ENCODE measurements around the gene B3GALNT2.

B3GALNT2 gene

DNA sequence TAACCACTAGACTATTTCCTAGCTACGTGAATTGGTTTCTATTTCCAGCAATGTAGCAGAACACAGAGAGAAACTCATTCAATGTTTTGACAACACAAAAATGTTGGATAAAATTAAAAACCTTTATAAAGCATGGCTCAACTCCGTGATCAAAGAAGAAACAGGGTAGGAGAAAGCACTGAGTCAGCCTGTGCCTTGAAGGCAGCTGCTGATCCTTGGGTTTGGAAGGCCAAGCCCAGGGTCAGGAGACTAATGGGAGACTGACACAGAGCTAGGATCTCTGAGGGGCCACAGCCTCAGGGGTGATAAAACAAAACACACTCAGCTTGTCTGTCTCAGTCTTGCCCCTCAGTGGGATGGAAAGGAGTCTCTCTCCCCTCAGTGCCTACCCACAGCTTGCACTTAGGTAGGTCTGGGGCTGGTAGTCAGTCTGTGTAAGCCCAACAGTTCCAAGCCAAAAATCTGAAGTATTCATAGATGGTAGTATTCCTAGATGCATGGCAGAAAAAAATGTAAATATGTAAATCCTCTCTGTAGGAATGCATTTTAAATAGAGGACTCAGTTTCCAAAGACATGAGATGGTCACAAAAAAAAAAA, 53.3 kb downstream of the B3GALNT2 start:
- DNase-seq, result no peak

DNA sequence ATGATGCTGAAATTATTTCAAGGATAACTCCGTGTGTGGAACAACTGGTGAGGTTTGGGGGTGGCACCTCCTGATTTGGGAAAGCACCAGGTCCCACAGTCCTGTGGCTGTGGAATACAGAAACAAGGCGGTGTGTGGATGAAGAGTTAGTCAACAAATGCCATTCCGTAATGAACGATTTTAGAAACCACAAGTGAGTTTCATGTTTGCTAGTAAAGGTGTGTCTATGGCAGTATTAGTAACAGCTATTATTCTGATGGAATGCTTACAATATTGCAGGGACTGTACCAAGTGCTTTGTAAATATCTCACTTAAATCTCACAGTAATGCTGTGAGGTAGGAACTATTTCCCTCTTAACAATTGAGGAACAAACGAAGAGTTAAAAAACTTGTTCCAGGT, 53.8 kb downstream of the B3GALNT2 start:
- no peak for DNase-seq

DNA sequence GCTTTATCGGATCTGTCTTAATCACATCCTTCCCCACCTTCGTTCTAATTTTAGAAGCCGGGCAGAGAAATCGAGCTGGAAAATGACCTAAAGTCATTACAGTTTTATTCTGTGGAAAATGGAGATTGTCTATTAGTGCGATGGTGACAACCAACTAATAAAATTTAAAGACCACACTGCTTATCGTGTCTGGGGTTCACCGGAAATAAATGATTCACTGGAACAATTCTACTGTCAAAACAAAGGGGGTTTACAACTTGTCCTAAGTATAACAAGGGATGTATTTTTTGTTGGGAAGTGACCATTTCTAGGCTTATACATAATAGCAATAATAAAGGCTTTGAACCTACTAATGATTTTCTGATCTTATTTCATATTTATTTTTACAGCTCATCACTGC, 55.6 kb downstream of the B3GALNT2 start:
- no peak for DNase-seq

DNA sequence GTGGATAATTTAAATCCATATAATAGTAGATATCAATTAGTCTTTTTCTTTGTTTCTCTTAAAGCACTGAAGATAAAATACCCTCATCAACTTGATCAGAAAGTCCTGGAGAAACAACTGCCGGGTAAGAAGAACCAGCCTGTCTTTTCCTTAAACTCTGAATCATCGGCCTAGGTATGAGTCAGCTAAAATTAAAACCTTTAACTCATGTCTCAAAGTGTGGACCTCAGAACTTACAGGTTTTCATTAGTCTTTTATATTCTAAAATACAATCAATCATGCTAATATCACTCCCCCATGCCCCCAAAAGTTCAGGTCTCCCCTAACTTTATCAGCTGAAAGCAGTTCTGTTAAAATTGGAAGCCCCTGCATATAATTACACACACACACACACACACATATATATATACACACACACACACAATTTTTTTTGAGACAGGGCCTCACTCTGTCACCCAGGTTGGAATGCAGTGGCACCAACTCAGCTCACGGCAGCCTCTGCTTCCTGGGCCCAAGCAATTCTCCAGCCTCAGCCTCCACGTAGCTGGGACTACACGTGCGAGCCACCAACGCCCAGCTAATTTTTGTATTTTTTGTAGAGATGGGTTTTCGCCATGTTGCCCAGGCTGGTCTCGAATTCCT, 61.3 kb downstream of the B3GALNT2 start:
- DNase-seq, result no peak

DNA sequence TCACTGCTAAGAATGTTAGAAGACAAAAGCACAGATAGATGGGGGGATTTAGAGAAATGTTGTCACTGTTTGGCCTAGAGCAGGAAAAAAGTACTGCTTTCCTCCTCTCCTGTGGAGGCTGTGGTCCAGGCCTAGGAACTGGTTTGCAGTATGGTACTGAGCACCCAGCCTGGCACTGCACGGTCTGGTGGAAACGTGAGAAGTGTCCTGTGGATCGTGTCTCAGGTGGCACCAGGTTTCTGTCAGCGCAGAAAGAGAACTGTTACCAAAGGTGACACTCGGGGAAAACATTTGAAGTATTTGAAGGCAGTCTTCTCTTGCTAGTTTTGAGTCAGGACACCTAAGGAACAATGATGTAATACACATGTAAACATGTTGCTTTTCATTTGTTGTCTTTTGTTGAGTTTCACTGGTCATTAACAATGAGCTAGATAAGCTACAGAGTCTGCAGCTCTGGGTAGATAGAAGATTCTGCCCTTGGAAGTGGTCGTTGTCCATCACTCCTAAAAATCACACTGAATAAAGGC, 63.0 kb downstream of the B3GALNT2 start:
- no peak for DNase-seq

DNA sequence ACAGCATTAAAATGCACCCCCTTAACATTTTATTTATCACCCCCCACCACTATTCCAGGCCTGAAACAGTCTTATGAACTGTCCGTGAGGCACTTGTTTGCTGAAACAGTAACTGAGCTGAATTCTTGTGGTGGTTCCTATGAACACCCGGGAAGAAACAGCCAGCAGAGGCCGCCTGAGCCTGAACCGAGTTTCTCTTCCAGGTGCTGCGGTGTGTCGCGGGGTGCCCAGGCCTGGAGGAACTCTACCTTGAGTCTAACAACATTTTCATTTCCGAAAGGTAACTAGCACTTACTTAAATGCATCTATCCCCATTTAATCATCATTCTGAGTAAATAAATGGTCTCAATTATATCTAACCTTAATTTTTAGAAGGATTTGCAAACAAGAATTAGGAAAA, 70.3 kb downstream of the B3GALNT2 start:
- no peak for DNase-seq

DNA sequence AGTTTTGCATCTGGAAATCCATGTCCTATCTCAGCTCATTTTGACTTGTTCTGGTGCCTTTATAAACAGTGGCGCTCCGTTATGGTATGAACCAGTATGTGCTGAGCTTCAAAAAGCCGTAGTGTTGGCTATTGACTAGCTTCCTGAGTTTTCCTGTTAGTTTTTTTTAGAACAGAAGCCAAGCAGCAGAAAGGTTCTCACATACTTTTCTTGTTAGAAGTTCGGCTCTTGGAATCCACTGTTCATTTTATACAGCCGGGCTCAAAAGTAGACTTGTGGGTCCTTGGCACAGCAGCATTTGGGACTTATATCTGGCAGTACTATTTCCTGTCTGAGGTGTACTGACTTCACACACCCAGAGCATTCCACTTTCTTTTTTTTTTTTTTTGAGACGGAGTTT, 73.3 kb downstream of the B3GALNT2 start:
- DNase-seq, result no peak

DNA sequence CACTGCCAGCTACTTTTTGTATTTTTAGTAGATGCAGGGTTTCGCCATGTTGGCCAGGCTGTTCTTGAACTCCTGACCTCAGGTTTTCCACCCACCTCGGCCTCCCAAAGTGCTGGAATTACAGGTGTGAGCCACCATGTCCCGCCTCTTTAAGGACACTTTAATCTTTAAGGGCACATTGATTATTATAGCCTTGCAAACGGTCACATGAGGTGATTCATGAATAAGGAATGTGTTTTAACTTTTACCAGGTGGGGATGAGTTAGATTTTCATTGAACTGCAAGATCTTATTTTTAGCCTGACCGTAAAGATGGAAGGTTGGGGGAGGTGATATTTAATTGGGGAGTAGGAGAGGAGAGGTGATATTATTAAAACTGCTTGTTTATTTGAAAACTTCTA, 75.1 kb downstream of the B3GALNT2 start:
- DNase-seq, result no peak

DNA sequence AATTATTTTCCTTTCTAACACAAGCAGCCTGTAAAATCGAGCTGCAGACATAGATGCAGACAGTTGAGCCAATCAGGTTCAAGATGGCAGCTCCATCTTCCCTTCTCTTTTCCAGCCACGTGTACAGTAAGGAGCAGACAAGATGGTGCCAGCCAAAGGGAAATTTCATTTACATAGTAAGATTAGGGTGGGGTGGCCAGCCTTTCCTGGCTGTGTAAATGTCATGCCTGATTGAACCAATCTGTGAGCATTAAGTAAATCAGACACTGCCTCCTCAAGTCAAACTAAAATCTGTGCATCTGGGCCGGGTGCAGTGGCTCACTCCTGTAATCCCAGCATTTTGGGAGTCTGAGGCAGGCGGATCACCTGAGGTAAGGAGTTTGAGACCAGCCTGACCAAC, 76.8 kb downstream of the B3GALNT2 start:
- no peak for DNase-seq

DNA sequence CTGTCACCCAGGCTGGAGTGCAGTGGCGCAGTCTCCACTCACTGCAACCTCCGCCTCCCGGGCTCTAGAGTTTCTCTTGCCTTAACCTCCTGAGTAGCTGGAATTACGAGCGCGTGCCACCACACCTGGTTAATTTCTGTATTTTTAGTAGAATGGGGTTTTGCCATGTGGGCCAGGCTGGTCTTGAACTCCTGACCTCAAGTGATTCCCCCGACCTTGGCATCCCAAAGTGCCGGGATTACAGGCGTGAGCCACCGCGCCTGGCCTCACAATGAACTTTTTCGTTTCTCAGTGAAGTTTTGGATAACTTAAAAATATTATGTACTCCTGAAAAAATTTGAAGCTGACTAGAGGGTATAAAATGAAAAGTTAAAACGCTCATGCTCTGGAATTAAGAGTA, 77.6 kb downstream of the B3GALNT2 start:
- no peak for DNase-seq

DNA sequence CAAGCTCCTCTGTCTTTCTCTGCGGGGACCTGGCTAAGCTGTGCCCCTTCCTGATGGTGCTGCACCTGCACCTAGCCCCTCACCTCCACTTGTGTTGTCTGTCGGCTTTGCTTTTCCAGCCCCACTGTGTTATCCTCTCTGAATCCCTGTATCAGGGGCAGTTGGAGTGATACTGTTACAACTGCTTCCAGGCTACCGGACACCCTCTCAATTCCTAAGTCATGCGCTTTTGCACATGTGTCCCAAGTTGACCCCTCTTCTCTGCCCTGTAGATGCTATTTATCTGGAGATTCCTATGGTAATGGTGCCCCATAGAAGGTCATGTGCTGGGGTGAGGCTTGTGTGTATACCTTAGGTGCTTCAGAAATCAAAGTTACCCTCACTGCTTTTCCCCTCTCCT, 78.1 kb downstream of the B3GALNT2 start:
- DNase-seq, result no peak

DNA sequence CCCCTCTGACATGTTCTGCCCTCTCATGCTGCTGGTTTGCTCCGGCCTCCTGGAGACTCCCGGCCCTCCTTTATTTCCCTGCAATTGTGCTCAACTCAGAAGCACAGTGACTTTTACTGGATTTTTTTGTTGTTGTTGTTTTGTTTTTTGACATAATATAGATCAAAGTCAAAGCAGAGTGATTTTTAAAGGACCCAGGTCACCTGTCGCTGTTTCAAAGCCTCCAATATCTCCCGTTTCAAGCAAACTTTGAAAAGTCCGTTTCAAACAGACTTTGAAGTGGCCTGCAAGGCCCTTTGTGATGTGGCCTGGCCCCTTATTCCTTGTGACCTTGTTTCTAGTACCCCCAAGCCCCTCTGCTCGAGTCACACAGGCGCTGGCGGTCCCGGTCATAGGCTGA, 78.9 kb downstream of the B3GALNT2 start:
- DNase-seq, result no peak

DNA sequence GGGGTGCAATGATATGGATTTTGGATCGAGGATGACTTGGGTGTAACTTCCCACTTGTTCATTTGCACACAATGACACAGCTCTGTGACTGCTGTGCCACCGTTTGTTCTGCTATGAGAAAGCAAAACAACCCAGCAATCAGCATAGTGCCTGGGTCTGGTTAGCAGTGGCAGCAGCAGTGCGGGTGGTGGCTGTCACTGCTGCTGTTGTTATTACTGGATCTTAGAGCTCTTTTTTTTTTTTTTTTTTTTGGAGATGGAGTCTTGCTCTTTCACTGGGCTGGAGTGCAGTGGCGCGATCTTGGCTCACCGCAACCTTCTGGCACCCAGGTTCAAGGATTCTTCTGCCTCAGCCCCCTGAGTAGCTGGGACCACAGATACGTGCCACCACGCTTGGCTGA, 80.2 kb downstream of the B3GALNT2 start:
- DNase-seq, result no peak

DNA sequence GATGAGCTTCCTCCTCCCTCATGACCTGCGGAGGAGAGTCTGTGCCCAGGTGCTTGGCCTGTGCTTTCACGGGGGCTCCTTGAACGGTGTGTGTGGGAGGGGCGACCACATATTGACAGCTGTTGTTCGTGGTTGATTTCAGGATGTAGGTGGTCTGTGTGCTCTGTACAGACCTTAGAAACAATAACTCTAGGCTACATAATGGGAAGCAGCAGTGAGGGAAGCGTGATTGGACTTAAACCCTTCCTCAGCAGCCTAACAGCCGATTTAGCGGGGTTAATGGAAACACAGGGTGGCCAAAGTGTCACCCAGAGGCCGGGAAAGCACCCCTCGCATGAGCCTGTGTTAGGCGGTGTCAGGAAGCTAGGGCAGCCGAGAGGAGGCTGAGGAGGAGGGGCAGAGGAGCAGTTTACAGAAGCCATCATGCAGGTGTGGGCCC, 81.0 kb downstream of the B3GALNT2 start:
- no peak for DNase-seq

DNA sequence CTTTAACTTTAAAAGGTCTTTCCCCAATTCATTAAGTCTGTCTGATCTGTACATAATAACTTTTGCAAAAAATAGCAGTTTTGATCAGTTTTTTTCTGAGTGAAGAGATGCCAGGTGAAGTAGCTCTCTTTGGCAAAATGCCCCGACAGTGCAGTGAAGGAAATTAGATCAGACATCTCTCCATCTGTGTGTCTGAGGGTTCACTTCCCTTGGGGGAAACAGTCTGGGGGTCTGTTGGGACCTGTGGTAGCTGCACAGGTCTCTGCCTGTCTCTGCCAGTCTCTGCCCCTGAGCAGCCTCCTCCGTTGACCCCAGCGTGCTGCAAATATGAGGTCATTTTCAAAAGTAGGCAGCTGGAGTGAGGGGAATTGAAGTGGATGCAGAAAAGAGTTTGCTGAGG, 82.5 kb downstream of the B3GALNT2 start:
- no peak for DNase-seq

DNA sequence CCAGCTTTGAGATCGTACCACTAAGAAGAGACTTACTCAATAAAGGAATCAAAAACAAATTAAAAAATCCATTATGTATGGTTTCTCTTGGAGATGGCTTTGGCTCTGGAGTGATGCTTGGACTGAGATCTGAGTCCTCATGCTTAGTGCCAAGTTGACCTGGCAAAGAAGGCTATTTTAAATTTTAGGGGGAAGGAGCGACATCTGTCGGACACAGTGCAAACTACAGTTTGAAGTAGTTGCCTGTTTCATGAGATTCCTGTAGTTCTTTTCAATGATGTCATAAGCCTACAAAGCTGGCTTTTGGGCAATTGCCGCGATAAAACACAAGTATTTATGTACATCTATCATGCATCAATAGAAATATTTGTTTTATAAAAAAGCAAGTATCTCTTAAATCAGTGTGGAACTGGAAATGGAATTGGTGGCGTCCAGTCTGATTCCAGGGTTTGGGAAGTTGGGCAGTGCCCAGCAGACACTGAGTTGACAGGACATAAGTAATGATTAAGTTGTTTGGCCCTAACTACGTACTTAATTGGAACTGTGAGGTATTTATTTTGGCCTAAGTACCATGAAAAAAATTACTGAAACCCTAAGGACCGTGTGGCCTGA, 87.1 kb downstream of the B3GALNT2 start:
- DNase-seq, result peak; percentile 28

DNA sequence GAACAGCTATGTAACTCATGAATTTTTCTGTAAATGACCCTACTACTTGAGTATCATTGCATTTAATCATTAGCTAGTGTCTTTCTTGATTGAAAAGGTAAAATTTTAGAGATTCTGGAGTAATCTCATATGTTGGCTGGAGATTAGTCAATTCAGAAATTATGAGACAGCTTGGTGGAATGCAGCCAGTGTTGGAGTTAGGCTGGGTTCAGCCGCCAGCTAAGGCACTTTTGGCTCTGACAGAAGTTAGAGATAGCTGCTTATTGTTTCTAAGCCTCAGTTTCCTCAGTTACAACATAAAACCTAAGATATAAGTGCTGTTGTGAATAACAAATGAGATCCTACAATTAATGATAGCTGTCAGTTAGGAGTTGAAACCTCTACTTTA, 87.6 kb downstream of the B3GALNT2 start:
- no peak for DNase-seq

DNA sequence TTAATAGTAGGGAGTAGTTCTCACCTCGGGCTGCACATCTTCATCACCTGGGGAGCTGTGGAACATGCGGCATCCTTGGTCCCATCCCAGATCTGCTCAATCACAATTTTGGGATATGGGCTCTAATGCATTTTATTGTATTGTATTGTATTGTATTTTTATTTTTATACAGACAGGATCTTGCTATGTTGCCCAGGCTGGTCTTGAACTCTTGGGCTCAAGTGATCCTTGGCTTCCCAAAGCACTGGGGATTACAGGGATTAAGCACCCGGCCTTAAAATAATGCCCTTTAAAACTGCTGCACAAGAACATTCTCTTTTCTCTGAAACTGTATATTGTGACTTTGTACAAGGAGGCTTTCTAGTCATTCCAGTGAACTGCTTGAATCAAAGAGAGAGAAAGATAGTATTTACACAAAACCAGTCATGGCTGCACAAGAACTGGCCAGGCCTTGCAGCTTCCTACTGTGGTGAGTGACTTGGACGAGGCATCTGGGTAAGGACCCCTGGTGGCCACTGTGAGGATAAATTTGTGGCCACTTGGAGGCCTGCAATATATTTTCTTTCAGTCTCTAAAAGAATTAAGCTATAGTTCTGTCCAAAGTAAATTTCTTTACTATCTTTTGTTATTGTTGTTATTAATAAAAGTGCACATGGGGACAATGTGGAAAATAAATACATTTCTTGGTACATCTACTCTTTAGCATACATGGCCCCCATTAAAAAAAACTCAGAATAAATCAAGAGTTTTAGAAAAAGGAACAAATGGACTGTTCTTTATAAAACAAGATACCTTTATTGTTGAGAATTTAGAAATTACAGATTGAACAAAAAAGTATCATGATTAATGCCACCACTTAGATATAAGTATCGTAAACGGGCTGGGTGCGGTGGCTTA, 89.0 kb downstream of the B3GALNT2 start:
- DNase-seq, result peak; percentile 52

DNA sequence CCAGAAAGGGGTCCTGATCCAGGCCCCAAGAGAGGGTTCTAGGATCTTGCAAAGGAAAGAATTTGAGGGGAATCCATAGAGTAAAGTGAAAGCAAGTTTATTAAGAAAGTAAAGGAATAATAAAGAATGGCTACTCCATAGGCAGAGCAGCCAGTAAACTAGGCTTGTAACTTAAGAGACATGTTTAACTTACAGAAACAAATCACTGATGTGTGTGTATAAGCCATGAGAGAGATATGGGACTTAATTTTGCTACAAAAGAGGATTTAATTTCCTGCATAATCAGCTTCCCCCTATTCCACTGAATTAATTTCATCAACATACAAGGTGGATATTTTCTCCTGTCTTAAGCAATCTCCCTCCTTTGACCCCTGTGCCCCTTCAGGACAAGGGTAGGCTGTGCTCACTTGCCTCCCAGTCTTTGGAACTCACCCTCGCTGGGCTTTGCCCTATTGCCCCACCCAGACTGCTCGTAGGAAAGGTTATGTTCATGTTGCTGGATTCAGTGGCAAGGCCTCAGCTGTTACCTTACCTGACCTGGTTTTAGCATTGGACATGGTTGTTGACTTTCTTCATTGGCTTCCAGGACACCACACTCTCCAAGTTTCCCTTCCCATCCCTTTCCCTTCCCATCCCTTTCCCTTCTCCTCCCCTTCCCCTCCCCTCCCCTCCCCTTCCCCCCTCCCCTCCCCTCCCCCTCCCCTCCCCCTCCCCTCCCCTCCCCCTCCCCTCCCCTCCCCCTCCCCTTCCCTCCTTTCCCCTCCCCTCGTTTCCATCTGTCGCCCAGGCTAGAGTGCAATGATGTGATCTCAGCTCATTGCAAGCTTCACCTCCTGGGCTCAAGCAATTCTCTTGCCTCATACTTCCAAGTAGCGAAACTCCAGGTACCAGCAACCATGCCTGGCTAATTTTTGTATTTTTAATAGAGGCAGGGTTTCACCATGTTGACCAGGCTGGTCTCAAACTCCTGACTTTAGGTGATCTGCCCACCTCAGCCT, 92.5 kb downstream of the B3GALNT2 start:
- DNase-seq, result no peak

DNA sequence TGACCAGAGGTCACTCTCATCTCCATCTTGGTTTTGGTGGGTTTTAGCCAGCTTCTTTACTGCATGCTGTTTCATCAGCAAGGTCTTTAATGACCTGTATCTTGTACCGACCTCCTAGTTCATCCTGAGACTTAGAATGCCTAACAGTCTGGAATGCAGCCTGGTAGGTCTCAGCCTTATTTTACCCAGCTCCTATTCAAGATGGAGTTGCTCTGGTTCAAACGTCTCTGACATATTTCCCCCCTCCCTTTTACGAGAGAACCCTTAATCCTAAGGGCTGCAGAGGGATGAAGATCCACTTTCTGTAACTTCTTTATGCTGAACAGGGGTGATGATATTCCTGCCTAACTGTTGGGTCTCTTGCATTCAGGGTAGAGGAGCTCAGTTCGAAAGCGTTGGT, 93.8 kb downstream of the B3GALNT2 start:
- DNase-seq, result no peak

DNA sequence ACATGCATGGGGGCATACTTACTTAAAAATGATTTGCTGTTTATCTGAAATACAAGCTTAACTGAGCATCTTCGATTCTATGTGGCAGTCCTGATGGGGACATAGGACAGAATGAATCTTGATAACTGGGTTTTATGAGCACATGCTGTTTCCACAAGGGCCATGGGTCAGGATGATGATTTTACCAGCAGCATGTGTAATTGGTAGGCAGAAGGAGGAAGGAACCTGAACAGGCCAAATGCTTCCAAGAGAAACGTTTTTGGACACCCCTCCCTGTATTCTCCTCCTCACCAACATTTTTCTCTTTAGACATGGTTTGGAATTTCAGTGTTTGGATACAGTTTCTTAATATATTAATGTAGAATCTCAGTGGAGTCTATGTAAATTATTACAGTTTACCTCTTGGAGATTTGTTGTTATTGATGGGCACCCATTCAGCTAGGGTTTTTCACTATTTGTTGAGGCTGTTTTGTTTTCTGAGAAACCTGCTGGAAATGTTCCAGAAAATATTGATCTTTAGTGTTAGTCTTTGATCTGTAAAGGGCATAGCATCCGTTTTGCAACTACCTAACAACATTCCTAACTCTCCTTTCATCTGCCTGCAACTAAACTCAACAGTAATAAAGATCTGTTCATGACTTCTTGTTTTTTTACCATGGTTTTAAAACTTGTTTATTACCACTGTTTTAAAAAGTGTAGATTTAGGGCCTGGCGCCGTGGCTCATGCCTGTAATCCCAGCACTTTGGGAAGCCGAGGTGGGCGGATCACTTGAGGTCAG, 95.0 kb downstream of the B3GALNT2 start:
- no peak for DNase-seq

Measured in stimulated activated naive CD4-positive, alpha-beta T cell treated with Interleukin-2 at 50 U/mL for 16 hours (primary cell).